Gastroesophageal sphincter (tissue), 4 donors: ENCODE results near the gene PHKG2. TPM values are rescaled to one million over a fixed set of nuclear protein-coding genes. Genes with fewer than 3 reads are reported as not detected.

ENCODE experiments used
- ATAC-seq: fragments of 150-250 bp; one replicate; pipeline ENCODE4 v1.9.1; 2016; ENCODE audit warnings: mild to moderate bottlenecking, moderate library complexity
- H3K27ac ChIP-seq, 4 donors: fragments of 200-600 bp; sonication (generic) in 3 of 4; 1 replicate in 3 of 4; 2 replicates in 1 of 4; pipeline ENCODE4 v1.5.1; 2016 to 2019
- H3K27me3 ChIP-seq: fragments of 200-600 bp; sonication (generic); one replicate; pipeline ENCODE4 v1.5.1; 2019
- H3K36me3 ChIP-seq, 2 donors: fragments of 200-600 bp; sonication (generic); one replicate each; pipeline ENCODE4 v1.5.1; 2019; ENCODE audit warnings: control low read depth in 1 of 2
- H3K4me1 ChIP-seq, 3 donors: fragments of 200-600 bp; sonication (generic); 1 replicate in 2 of 3; 2 replicates in 1 of 3; pipeline ENCODE4 v1.5.1; 2016 to 2019; ENCODE audit warnings: control low read depth in 2 of 3
- H3K4me3 ChIP-seq, 2 donors: fragments of 200-600 bp; sonication (generic); one replicate each; pipeline ENCODE4 v1.5.1; 2019; ENCODE audit warnings: mild to moderate bottlenecking in 1 of 2, moderate library complexity in 1 of 2
- H3K9me3 ChIP-seq, 3 donors: fragments of 200-600 bp; sonication (generic); one replicate each; pipeline ENCODE4 v1.5.1; 2017 to 2019; ENCODE audit warnings: control low read depth in 2 of 3
- EP300 ChIP-seq: sonication (generic); formaldehyde crosslinking; IDR thresholded peaks from one replicate; pipeline ENCODE4 v1.6.1; 2017; ENCODE audit warnings: antibody characterized with exemption, mild to moderate bottlenecking
- POLR2A ChIP-seq, 2 donors: fragments of 450-650 bp; IDR thresholded peaks; one replicate each; pipeline ENCODE4 v1.6.1; 2017; ENCODE audit warnings: antibody characterized with exemption in 2 of 2, mild to moderate bottlenecking in 2 of 2, moderate library complexity in 1 of 2
- POLR2AphosphoS5 ChIP-seq: sonication (generic); formaldehyde crosslinking; IDR thresholded peaks from one replicate; pipeline ENCODE4 v1.6.1; 2017; ENCODE audit warnings: antibody characterized with exemption
- WGBS, 2 donors: methylation state at CpG; one replicate each; pipeline ENCODE4 v1.1.5; 2018; ENCODE audit warnings: low coverage in 1 of 2; 5-methylcytosine and 5-hydroxymethylcytosine counted together
- small RNA-seq, 4 donors: library from RNA; depleted of rRNA; stranded (forward); fragments of <200 nt; gene quantifications; one replicate each; pipeline ENCODE3, GENCODE V24; 2016
- total RNA-seq, 4 donors: library from RNA; depleted of rRNA; stranded (reverse); fragments of >200 nt; gene quantifications; one replicate each; pipeline ENCODE4 v1.1.0, GENCODE V29; 2016
- TF ChIP-seq, protein P1 (sequence below), 4 experiments: fragments of 200-600 bp in 2 of 4; fragments of 450-650 bp in 2 of 4; sonication (generic) in 1 of 4; IDR thresholded peaks; one replicate each; pipeline ENCODE4 v1.5.1; 2017 to 2019; ENCODE audit warnings: antibody characterized with exemption in 4 of 4, mild to moderate bottlenecking in 2 of 4, moderate library complexity in 2 of 4

The PHKG2 gene
- total RNA-seq, 4 donors from 2014 or later, result 19.4 to 29.0 (median 23.4) TPM

DNA sequence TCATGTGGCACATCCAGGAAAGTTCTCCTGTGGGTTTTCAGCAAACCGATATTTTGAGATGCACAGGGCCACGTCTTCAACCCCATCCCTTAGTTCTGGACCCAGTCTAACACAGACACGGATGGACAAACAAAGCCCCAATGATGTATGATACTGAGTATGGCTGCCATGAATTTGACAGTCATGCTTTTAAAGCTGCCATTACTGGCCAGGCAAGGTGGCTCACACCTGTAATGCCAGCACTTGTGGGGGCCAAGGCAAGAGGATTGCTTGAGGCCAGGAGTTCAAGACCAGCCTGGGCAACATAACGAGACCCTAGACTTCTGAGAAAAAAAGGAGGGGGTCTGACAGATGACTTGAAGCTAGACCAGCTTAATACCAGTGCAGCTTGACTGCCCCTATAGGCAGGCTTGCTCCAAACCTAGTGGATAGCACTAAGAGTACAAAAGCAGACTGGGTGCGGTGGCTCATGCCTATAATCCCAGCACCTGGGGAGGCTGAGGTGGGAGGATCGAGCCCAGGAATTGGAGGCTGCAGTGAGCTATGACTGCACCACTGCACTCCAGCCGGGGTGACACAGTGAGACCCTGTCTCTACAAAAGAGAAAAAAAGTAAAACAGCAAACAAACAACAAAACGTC, 49.6 kb downstream of the PHKG2 start:
- no peak for ATAC-seq
- no peaks in the 10 kb centered on the region for H3K36me3 ChIP-seq
- no peak overlapping the region for H3K27ac ChIP-seq
- no peaks in the 10 kb centered on the region for H3K4me1 ChIP-seq
- TF ChIP-seq POLR2AphosphoS5 (no peak), EP300 (no peak), POLR2A (IDR thresholded peaks at IDR 0.05) (no peak)
- TF ChIP-seq, protein P1, sequence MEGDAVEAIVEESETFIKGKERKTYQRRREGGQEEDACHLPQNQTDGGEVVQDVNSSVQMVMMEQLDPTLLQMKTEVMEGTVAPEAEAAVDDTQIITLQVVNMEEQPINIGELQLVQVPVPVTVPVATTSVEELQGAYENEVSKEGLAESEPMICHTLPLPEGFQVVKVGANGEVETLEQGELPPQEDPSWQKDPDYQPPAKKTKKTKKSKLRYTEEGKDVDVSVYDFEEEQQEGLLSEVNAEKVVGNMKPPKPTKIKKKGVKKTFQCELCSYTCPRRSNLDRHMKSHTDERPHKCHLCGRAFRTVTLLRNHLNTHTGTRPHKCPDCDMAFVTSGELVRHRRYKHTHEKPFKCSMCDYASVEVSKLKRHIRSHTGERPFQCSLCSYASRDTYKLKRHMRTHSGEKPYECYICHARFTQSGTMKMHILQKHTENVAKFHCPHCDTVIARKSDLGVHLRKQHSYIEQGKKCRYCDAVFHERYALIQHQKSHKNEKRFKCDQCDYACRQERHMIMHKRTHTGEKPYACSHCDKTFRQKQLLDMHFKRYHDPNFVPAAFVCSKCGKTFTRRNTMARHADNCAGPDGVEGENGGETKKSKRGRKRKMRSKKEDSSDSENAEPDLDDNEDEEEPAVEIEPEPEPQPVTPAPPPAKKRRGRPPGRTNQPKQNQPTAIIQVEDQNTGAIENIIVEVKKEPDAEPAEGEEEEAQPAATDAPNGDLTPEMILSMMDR (IDR thresholded peaks at IDR 0.05), result no peak
- H3K4me3 ChIP-seq, result no peak overlapping the region
- no peaks in the 10 kb centered on the region for H3K9me3 ChIP-seq
- H3K27me3 ChIP-seq, result no peaks in the 10 kb centered on the region
- WGBS, 2 donors, result 69 to 72% methylated on average over 3 to 4 of the region's 8 CpGs

Small RNA genes lying within 50 kb of the gene (small RNA-seq; reads per million reads assigned to genes)
- 0 reads per million in 4 donors for gene RNU6-1043P
- 0 to 1.6 (median 0.63) reads per million in 4 donors for gene SNORA30

Other genes with a start within 250 kb of the PHKG2 start
- 10 to 100 TPM; 41.3 to 87.8 (median 50.9) TPM for gene ZNF768, start 221.9 kb upstream of the PHKG2 start, total RNA-seq
- gene ZNF747, start 213.6 kb upstream of the PHKG2 start, total RNA-seq, result 10 to 100 TPM; 15.3 to 31.6 (median 19.3) TPM
- gene ZNF764, start 190.1 kb upstream of the PHKG2 start, total RNA-seq, result 10 to 100 TPM in 2 of 4 donors, 1 to 10 TPM in 2; 6.3 to 13.1 (median 9.3) TPM
- 10 to 100 TPM; 15.9 to 22.1 (median 20.8) TPM for gene ZNF688, start 176.7 kb upstream of the PHKG2 start, total RNA-seq
- gene ZNF785, start 162.7 kb upstream of the PHKG2 start, total RNA-seq, result 10 to 100 TPM in 3 of 4 donors, 1 to 10 TPM in 1; 6.9 to 17.0 (median 12.2) TPM
- gene ZNF689, start 138.0 kb upstream of the PHKG2 start, total RNA-seq, result 10 to 100 TPM in 2 of 4 donors, 1 to 10 TPM in 2; 9.7 to 13.1 (median 11.4) TPM
- 10 to 100 TPM; 21.7 to 49.2 (median 41.8) TPM for gene PRR14, start 97.5 kb upstream of the PHKG2 start, total RNA-seq
- 10 to 100 TPM; 19.9 to 52.1 (median 32.8) TPM for gene FBRS, start 90.0 kb upstream of the PHKG2 start, total RNA-seq
- gene SRCAP, start 49.3 kb upstream of the PHKG2 start, total RNA-seq, result 10 to 100 TPM; 20.6 to 57.4 (median 36.0) TPM
- gene CFAP119, start 13.6 kb downstream of the PHKG2 start, total RNA-seq, result 1 to 10 TPM in 2 of 4 donors, not detected in 2; 1.3 to 1.9 TPM
- gene RNF40, start 13.9 kb downstream of the PHKG2 start, total RNA-seq, result 100 to 1,000 TPM in 1 of 4 donors, 10 to 100 TPM in 3; 76.4 to 108 (median 80.6) TPM
- gene ZNF629, start 38.8 kb downstream of the PHKG2 start, total RNA-seq, result 10 to 100 TPM; 12.3 to 16.5 (median 14.5) TPM
- gene BCL7C, start 145.7 kb downstream of the PHKG2 start, total RNA-seq, result 10 to 100 TPM; 39.2 to 48.7 (median 42.0) TPM
- gene CTF1, start 148.2 kb downstream of the PHKG2 start, total RNA-seq, result 10 to 100 TPM in 1 of 4 donors, 1 to 10 TPM in 3; 5.1 to 14.6 (median 6.2) TPM
- 10 to 100 TPM in 3 of 4 donors, 1 to 10 TPM in 1; 10.0 to 23.5 (median 11.9) TPM for gene FBXL19, start 175.1 kb downstream of the PHKG2 start, total RNA-seq
- 10 to 100 TPM; 23.7 to 51.5 (median 40.0) TPM for gene ORAI3, start 200.6 kb downstream of the PHKG2 start, total RNA-seq
- gene SETD1A, start 209.3 kb downstream of the PHKG2 start, total RNA-seq, result 10 to 100 TPM in 2 of 4 donors, 1 to 10 TPM in 2; 5.5 to 12.9 (median 10.1) TPM
- 10 to 100 TPM; 10.1 to 26.2 (median 16.0) TPM for gene HSD3B7, start 236.8 kb downstream of the PHKG2 start, total RNA-seq